Esophagus (tissue), 2 donors: ENCODE data around the gene SERINC2. TPM values are rescaled to one million over a fixed set of nuclear protein-coding genes. Genes with fewer than 3 reads are reported as not detected.
"Not testable (repeated sequence)": the region's sequence is repeated elsewhere in the genome, so short reads cannot be mapped to it uniquely, and the experiment has no call there.

Experiments
- H3K27ac ChIP-seq, 2 donors: one replicate each; pipeline ENCODE4 v1.5.1; 2013; ENCODE audit warnings: low read depth in 2 of 2, mild to moderate bottlenecking in 2 of 2, inconsistent platforms in 1 of 2, low read length in 1 of 2, moderate library complexity in 1 of 2
- H3K27me3 ChIP-seq, 2 donors: one replicate each; pipeline ENCODE4 v1.6.1; 2013; ENCODE audit warnings: low read length in 2 of 2, control low read depth in 1 of 2, mild to moderate bottlenecking in 1 of 2; ENCODE audit not compliant: insufficient read depth in 2 of 2, control insufficient read depth in 1 of 2
- H3K36me3 ChIP-seq, 2 donors: one replicate each; pipeline ENCODE4 v1.6.1; 2013; ENCODE audit warnings: low read length in 1 of 2; ENCODE audit not compliant: control insufficient read depth in 2 of 2, insufficient read depth in 2 of 2
- H3K4me1 ChIP-seq, 2 donors: one replicate each; pipeline ENCODE4 v1.6.1; 2013; ENCODE audit warnings: low read length in 1 of 2; ENCODE audit not compliant: control insufficient read depth in 2 of 2, insufficient read depth in 2 of 2
- H3K4me3 ChIP-seq, 2 donors: one replicate each; pipeline ENCODE4 v1.5.1; 2013; ENCODE audit warnings: low read length in 2 of 2, mild to moderate bottlenecking in 2 of 2, low read depth in 1 of 2, moderate library complexity in 1 of 2
- H3K9me3 ChIP-seq, 2 donors: one replicate each; pipeline ENCODE4 v1.6.1; 2013; ENCODE audit warnings: mild to moderate bottlenecking in 2 of 2, low read depth in 1 of 2, low read length in 1 of 2, moderate library complexity in 1 of 2; ENCODE audit not compliant: control insufficient read depth in 2 of 2, insufficient read depth in 1 of 2
- WGBS, 2 donors: extraction: QIAGEN DNeasy Blood & Tissue Kit; methylation state at CpG; one replicate each; pipeline ENCODE4 v1.1.7; 2013; 5-methylcytosine and 5-hydroxymethylcytosine counted together
- polyA plus RNA-seq, 2 donors: library from polyadenylated mRNA; stranded (reverse); fragments of 200-250 nt; gene quantifications; one replicate each; pipeline ENCODE4 v1.2.3, GENCODE V29; 2013
- donor health status: healthy with polysubstance abuse.
- donor health status: Bipolar disorder and iron deficiency.

Gene SERINC2
- polyA plus RNA-seq, 2 donors, result 84.2 to 119 TPM

DNA sequence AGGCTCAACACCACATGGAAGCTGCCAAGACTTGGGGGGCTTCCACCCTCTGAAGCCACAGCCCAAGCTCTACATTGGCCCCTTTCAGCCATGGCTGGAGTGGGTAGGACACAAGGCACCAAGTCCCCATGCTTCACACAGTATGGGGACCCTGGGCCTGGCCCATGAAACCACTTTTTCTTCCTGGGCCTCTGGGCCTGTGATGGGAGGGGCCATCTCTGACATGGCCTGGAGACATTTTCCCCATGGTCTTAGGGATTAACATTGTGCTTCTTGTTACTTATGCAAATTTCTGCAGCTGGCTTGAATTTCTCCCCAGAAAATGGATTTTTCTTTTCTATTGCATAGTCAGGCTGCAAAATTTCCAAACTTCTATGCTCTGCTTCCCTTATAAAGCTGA is 60.5 kb downstream of the SERINC2 start:
- not testable (repeated sequence) for H3K27ac ChIP-seq, H3K4me1 ChIP-seq, H3K36me3 ChIP-seq, H3K4me3 ChIP-seq, H3K27me3 ChIP-seq, H3K9me3 ChIP-seq

DNA sequence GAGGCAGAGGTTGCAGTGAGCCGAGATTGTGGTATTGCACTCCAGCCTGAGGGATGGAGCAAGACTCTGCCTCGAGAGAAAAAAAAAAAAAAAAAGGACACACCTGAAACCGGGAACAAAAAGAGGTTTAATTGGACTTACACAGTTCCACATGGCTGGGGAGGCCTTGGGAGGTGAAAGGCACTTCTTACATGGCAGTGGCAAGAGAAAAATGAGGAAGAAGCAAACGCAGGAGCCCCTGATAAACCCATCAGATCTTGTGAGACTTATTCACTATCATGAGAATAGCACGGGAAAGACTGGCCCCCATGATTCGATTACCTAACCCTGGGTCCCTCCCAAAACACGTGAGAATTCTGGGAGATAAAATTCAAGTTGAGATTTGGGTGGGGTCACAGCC is 61.6 kb downstream of the SERINC2 start:
- not testable (repeated sequence) for H3K36me3 ChIP-seq, H3K4me3 ChIP-seq, H3K4me1 ChIP-seq, H3K9me3 ChIP-seq, H3K27me3 ChIP-seq
- WGBS, 2 donors, result 70 to 78% methylated on average over 7 of the region's 7 CpGs
- H3K27ac ChIP-seq, result peak overlapping the region in 1 of 2 donors; percentile 33

DNA sequence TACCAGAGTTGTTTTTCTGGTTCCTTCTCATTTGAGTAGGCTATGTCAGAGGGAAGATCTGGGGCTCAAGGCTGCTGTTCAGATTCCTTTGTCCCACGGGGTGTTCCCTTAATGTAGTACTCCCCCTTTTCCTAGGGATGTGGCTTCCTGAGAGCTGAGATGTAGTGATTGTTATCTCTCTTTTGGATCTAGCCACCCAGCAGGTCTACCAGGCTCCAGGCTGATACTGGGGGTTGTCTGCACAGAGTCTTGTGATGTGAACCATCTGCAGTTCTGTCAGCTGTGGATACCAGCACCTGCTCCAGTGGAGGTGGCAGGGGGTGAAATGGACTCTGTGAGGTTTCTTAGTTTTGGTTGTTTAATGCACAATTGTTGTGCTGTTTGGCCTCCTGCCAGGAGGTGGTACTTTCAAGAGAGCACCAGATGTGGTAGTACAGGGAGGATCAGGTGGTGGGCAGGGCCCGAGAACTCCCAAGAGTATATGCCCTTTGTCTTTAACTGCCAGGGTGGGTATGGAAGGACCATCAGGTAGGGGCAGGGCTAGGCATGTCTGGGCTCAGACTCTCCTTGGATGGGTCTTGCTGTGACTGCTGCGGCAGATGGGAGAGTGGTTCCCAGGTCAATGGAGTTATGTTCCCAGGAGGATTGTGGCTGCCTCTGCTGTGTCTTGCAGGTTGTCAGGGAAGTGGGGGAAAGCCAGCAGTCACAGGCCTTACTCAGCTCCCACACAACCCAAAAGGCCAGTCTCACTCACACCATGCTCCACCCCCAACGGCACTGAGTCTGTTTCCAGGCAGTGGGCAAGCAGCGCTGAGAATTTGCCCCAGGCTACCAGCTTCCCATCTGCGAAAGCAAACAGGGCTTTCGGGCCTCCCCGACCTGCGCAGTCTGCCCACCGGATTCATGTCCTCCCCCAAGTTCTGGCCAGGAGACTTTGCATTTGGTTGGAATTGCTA is 64.2 kb downstream of the SERINC2 start:
- no peaks in the 10 kb centered on the region for H3K27me3 ChIP-seq
- H3K9me3 ChIP-seq, result no peaks in the 10 kb centered on the region
- WGBS, 2 donors, result 64 to 72% methylated on average over 10 of the region's 10 CpGs
- peak overlapping the region in 1 of 2 donors; percentile 74 for H3K27ac ChIP-seq
- H3K4me3 ChIP-seq, result no peak overlapping the region
- H3K36me3 ChIP-seq, result no peaks in the 10 kb centered on the region
- peaks cover 0 to 2% of the 10 kb centered on the region in 2 donors for H3K4me1 ChIP-seq

DNA sequence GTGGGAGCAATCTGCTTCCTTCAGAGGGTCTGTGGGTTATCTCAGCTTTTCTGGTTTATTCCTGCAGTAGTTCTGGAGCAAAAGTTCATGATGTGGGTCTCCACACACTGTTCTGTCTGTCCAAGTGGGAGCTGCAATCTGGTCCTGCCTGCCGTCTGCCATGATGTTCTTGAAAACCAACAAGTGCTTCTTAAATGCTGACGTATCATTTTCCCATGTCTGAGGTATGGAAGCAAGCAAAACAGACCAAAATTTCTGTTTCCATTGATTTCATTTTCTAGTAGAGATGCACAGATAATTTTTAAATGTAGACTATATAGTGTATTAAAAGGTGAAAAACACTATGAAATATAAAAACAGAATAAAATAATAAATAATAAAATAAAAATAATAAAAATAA is 65.2 kb downstream of the SERINC2 start:
- no peaks in the 10 kb centered on the region for H3K9me3 ChIP-seq
- H3K36me3 ChIP-seq, result no peaks in the 10 kb centered on the region
- no peak overlapping the region for H3K27ac ChIP-seq
- H3K27me3 ChIP-seq, result no peaks in the 10 kb centered on the region
- WGBS, 2 donors, result 91 to 93% methylated on average over 2 of the region's 2 CpGs
- peaks cover 2 to 4% of the 10 kb centered on the region in 2 donors for H3K4me1 ChIP-seq
- no peak overlapping the region for H3K4me3 ChIP-seq

DNA sequence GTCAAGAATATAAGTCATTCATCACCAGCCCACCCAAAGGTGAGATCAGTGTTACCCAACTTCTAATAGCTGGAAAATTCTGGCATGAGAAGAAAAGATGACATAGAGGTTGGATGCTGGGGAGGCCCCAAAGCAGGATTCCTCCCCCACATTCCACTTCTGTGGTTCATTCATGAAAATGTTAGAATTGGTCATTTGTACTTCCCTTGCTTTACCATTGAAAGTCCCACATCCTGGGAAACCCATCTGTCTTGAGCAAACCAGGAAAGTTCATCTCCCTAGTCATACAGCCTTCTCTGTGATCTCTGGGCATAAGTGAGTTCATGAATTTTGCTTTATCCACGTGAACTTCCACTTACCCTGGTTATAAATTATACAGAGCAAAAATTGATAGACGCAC is 66.8 kb downstream of the SERINC2 start:
- WGBS, 2 donors, result 69 to 87% methylated on average over 2 of the region's 2 CpGs
- no peaks in the 10 kb centered on the region for H3K27me3 ChIP-seq
- H3K4me1 ChIP-seq, result peaks cover 2 to 4% of the 10 kb centered on the region in 2 donors
- H3K36me3 ChIP-seq, result no peaks in the 10 kb centered on the region
- no peak overlapping the region for H3K4me3 ChIP-seq
- H3K9me3 ChIP-seq, result no peaks in the 10 kb centered on the region
- no peak overlapping the region for H3K27ac ChIP-seq

DNA sequence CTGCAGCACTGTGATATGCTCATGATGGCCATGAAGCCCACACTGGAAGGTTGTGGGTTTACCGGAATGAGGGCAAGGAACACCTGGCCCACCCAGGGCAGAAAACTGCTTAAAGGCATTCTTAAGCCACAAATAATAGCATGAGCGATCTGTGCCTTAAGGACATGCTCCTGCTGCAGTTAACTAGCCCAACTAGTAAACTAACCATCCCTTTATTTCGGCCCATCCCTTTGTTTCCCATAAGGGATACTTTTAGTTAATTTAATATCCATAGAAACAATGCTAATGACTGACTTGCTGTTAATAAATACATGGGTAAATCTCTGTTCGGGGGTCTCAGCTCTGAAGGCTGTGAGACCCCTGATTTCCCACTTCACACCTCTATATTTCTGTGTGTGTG is 67.4 kb downstream of the SERINC2 start:
- not testable (repeated sequence) for H3K27ac ChIP-seq, H3K9me3 ChIP-seq, H3K4me3 ChIP-seq, H3K4me1 ChIP-seq, H3K27me3 ChIP-seq, H3K36me3 ChIP-seq
- WGBS, 2 donors, result 72 to 87% methylated on average over 4 of the region's 4 CpGs

DNA sequence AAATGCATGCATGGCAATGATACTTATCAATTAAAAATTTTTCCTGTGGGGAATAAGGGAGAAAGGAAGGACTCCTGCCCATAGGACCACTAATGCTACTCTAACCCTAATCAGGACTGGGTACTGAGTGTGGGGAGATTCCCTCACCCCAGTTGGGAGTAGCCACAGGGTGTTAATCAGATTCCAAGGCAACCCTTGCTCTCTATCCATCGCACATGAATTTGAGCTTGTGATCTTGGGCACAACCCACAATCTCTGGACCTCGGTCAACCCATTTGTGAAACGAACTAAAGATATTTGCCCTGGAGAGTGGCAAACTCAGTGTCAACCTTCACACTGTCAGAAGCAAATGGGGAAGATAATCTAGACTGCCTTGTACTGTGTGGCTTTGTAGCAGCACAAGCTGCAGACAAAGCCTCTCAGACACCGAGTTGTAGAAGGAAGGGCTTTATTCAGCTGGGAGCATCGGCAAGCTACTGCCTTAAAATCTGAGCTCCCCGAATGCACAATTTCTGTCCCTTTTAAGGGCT is 69.5 kb downstream of the SERINC2 start:
- WGBS, 2 donors, result 52 to 54% methylated on average over 5 to 6 of the region's 6 CpGs

DNA sequence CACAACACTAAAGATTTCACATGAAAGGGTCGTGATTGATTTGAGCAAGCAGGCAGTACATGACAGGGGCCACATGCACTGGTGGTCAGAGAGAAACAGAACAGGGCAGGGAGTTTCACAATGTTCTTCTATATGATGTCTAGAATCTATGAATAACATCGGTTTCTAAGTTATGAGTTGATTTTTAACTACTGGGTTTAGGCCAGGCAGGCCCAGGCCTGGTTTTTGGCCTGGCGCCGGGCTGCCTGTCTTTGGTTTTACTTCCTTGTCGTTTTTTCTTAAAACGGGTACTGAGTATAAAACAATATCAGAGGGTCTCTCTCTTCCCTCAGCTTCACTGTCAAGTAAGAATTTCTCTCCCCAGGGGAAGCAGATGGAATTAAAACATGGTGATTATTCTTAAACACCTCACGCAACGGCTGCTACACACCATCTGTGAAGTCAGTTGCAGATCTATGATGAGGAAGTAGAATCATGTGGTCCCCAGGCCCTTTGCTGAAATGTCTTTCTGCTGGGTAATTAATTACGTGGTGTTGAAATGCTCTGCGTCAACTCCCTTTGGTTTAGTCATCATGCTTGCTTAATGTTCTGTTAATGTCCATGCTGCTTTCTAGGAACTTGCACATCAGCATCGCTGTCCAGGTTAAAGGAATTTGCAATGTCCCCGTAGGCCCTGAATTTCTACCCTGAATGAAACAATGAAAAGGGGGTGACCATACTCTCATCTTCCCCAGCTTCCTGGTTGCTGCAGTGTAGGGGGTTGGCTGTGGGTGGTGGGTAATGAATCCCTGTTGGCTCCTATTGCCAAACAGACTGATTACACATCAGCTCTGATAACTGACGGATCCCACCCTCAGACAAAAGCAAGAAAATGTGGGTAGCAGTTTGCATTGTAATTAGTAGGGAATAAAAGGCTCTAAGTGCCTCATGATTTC is 70.3 kb downstream of the SERINC2 start:
- WGBS, 2 donors, result 37% methylated on average over 13 of the region's 13 CpGs
- no peak overlapping the region for H3K4me3 ChIP-seq
- no peaks in the 10 kb centered on the region for H3K9me3 ChIP-seq
- peaks cover 0 to 4% of the 10 kb centered on the region in 2 donors for H3K4me1 ChIP-seq
- no peaks in the 10 kb centered on the region for H3K27me3 ChIP-seq
- H3K36me3 ChIP-seq, result no peaks in the 10 kb centered on the region
- peak overlapping the region; percentile 47 to 74 for H3K27ac ChIP-seq

More for the DNA sequence above, 69.5 kb downstream of the SERINC2 start:
- Histone ChIP-seq H3K36me3 (no peaks in the 10 kb centered on the region), H3K9me3 (no peaks in the 10 kb centered on the region), H3K27me3 (no peaks in the 10 kb centered on the region), H3K4me3 (no peak overlapping the region), H3K4me1 (peaks cover 2 to 4% of the 10 kb centered on the region in 2 donors), H3K27ac (peak overlapping the region in 1 of 2 donors; percentile 74)
